Right lung (tissue), 5 donors: ENCODE data around the gene MYH7B. TPM values are rescaled to one million over a fixed set of nuclear protein-coding genes. Genes with fewer than 3 reads are reported as not detected.

Source experiments
- DNase-seq, 2 donors: peaks; one replicate each; pipeline ENCODE4 v3.0.0-alpha.2; 2013
- polyA plus RNA-seq, 5 donors: library from polyadenylated mRNA; unstranded; fragments of 120-200 nt; gene quantifications; one replicate each; pipeline versions ENCODE4 v1.2.1 to v1.2.3, GENCODE V29; 2013; ENCODE audit warnings: inconsistent platforms in 1 of 5, low replicate concordance in 1 of 5; ENCODE audit not compliant: insufficient read length in 5 of 5, insufficient read depth in 1 of 5

Gene MYH7B
- polyA plus RNA-seq, 5 donors: 1.6 to 5.6 (median 2.1) TPM

GRCh38 chr20:34943808-34944567 is 11.7 kb upstream of the MYH7B start:
- DNase-seq: no peak

- DNase-seq: no peak
Measured at GRCh38 chr20:34945315-34946077, 10.2 kb upstream of the MYH7B start.

GRCh38 chr20:34946661-34947060 is 9.0 kb upstream of the MYH7B start:
- DNase-seq: no peak

- no peak for DNase-seq
Measured at GRCh38 chr20:34947336-34947735, 8.3 kb upstream of the MYH7B start.

- no peak for DNase-seq
Measured at GRCh38 chr20:34948030-34948429, 7.6 kb upstream of the MYH7B start.

GRCh38 chr20:34949120-34949519 is 6.5 kb upstream of the MYH7B start:
- no peak for DNase-seq

- no peak for DNase-seq
Measured at GRCh38 chr20:34951252-34951651, 4.4 kb upstream of the MYH7B start.

- DNase-seq: no peak
Measured at GRCh38 chr20:34951652-34952051, 4.0 kb upstream of the MYH7B start.

- DNase-seq: no peak
Measured at GRCh38 chr20:34952671-34953070, 3.0 kb upstream of the MYH7B start.

- no peak for DNase-seq
Measured at GRCh38 chr20:34953960-34954359, 1.7 kb upstream of the MYH7B start.

GRCh38 chr20:34954904-34955230 is 801 bp upstream of the MYH7B start:
- DNase-seq: no peak

- no peak for DNase-seq
Measured at GRCh38 chr20:34956041-34956458, 382 bp downstream of the MYH7B start.

- DNase-seq: no peak
Measured at GRCh38 chr20:34956751-34957472, 1.2 kb downstream of the MYH7B start.

GRCh38 chr20:34964486-34964885 is 8.8 kb downstream of the MYH7B start:
- no peak for DNase-seq

GRCh38 chr20:34965051-34965450 is 9.4 kb downstream of the MYH7B start:
- no peak for DNase-seq

- no peak for DNase-seq
Measured at GRCh38 chr20:34967421-34967820, 11.8 kb downstream of the MYH7B start.

GRCh38 chr20:34968042-34968775 is 12.5 kb downstream of the MYH7B start:
- DNase-seq: no peak

GRCh38 chr20:34970193-34970840 is 14.6 kb downstream of the MYH7B start:
- no peak for DNase-seq

GRCh38 chr20:34970846-34971560 is 15.3 kb downstream of the MYH7B start:
- DNase-seq: no peak

GRCh38 chr20:34971561-34972235 is 16.0 kb downstream of the MYH7B start:
- no peak for DNase-seq
